A549 (cell line): ENCODE measurements around the gene COQ6.

Experiments
- BHLHE40 ChIP-seq: IDR thresholded peaks from 2 replicates; pipeline ENCODE4 v1.6.1; 2012; ENCODE audit warnings: low read depth, low read length, inconsistent platforms
- CBX8 ChIP-seq: fragments of 200-600 bp; sonication (generic); IDR thresholded peaks from 2 replicates; pipeline ENCODE4 v1.6.1; 2016
- CHD4 ChIP-seq: fragments of 200-600 bp; sonication (generic); IDR thresholded peaks from 2 replicates; pipeline ENCODE4 v1.6.1; 2016; ENCODE audit warnings: antibody characterized with exemption, mild to moderate bottlenecking, borderline replicate concordance
- EP300 ChIP-seq, 2 experiments: fragments of >200 bp; sonication (Bioruptor Twin); formaldehyde crosslinking; IDR thresholded peaks; 2 replicates in 1 of 2; 3 replicates in 1 of 2; pipeline ENCODE4 v1.6.1; 2016 to 2017
- ESRRA ChIP-seq: fragments of 150-350 bp; IDR thresholded peaks from 2 replicates; pipeline ENCODE4 v1.6.1; 2014; ENCODE audit warnings: mild to moderate bottlenecking, low read length, borderline replicate concordance
- MAFK ChIP-seq: fragments of 450-650 bp; IDR thresholded peaks from 2 replicates; pipeline ENCODE4 v1.6.1; 2014; ENCODE audit not compliant: partially characterized antibody
- NFE2L2 ChIP-seq: fragments of 150-350 bp; conservative IDR thresholded peaks from 2 replicates; pipeline ENCODE4 v1.6.1; 2014; ENCODE audit warnings: low read length
- POLR2A ChIP-seq: IDR thresholded peaks from 2 replicates; pipeline ENCODE4 v1.6.1; 2012; ENCODE audit warnings: mild to moderate bottlenecking, low read length
- RCOR1 ChIP-seq: fragments of 150-350 bp; IDR thresholded peaks from 2 replicates; pipeline ENCODE4 v1.6.1; 2014; ENCODE audit warnings: antibody characterized with exemption, low read length, low read depth
- RFX5 ChIP-seq: fragments of 450-650 bp; IDR thresholded peaks from 2 replicates; pipeline ENCODE4 v1.7.1; 2014; ENCODE audit warnings: antibody characterized with exemption, mild to moderate bottlenecking, moderate library complexity
- TF ChIP-seq, protein P1 (sequence below): fragments of >200 bp; sonication (Bioruptor Twin); formaldehyde crosslinking; IDR thresholded peaks from 3 replicates; pipeline ENCODE4 v1.5.1; 2016
- TF ChIP-seq, protein P2 (sequence below): fragments of 250-450 bp; sonication (Bioruptor Pico); IDR thresholded peaks from 2 replicates; pipeline ENCODE4 v1.5.0; 2020; ENCODE audit warnings: low read depth, mild to moderate bottlenecking, moderate library complexity
- TF ChIP-seq, protein P3 (sequence below): IDR thresholded peaks from 2 replicates; pipeline ENCODE4 v1.6.1; 2012
- TF ChIP-seq, protein P4 (sequence below): fragments of 450-650 bp; IDR thresholded peaks from 2 replicates; pipeline ENCODE4 v1.6.1; 2014; ENCODE audit warnings: antibody characterized with exemption

DNA sequence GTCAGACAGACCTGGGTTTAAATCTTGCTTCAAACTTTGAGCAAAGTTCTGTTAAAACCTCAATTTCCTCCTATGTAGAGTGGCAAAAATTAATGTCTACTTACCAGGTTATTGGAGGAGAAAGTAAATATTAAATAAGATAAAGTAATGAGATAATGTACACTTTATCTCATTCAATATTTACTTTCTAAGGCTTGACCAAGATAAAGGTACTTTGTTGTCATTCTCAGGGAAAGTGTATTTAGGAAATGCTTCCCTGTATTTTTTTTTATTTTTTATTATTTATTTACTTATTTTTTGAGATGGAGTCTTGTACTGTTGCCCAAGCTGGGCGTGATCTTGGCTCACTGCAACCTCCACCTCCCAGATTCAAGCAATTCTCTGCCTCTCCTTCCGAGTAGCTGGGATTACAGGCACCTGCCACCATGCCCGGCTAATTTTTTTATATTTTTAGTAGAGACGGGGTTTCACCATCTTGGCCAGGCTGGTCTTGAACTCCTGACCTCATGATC, 4.9 kb upstream of the COQ6 start:
- TF ChIP-seq CBX8 (no peak), MAFK (no peak), RFX5 (no peak), POLR2A (no peak), CHD4 (no peak), RCOR1 (no peak), BHLHE40 (no peak), EP300 (IDR thresholded peaks at IDR 0.05) (no peak), ESRRA (no peak), NFE2L2 (no peak)
- TF ChIP-seq, protein P1, sequence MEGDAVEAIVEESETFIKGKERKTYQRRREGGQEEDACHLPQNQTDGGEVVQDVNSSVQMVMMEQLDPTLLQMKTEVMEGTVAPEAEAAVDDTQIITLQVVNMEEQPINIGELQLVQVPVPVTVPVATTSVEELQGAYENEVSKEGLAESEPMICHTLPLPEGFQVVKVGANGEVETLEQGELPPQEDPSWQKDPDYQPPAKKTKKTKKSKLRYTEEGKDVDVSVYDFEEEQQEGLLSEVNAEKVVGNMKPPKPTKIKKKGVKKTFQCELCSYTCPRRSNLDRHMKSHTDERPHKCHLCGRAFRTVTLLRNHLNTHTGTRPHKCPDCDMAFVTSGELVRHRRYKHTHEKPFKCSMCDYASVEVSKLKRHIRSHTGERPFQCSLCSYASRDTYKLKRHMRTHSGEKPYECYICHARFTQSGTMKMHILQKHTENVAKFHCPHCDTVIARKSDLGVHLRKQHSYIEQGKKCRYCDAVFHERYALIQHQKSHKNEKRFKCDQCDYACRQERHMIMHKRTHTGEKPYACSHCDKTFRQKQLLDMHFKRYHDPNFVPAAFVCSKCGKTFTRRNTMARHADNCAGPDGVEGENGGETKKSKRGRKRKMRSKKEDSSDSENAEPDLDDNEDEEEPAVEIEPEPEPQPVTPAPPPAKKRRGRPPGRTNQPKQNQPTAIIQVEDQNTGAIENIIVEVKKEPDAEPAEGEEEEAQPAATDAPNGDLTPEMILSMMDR, result no peak
- TF ChIP-seq, protein P2, sequence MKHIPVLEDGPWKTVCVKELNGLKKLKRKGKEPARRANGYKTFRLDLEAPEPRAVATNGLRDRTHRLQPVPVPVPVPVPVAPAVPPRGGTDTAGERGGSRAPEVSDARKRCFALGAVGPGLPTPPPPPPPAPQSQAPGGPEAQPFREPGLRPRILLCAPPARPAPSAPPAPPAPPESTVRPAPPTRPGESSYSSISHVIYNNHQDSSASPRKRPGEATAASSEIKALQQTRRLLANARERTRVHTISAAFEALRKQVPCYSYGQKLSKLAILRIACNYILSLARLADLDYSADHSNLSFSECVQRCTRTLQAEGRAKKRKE, result no peak
- TF ChIP-seq, protein P3, sequence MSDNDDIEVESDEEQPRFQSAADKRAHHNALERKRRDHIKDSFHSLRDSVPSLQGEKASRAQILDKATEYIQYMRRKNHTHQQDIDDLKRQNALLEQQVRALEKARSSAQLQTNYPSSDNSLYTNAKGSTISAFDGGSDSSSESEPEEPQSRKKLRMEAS, result no peak
- TF ChIP-seq, protein P4, sequence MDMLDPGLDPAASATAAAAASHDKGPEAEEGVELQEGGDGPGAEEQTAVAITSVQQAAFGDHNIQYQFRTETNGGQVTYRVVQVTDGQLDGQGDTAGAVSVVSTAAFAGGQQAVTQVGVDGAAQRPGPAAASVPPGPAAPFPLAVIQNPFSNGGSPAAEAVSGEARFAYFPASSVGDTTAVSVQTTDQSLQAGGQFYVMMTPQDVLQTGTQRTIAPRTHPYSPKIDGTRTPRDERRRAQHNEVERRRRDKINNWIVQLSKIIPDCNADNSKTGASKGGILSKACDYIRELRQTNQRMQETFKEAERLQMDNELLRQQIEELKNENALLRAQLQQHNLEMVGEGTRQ, result no peak
